ENCODE measurements around the gene F2R.
"Not testable (repeated sequence)": the region's sequence is repeated elsewhere in the genome, so short reads cannot be mapped to it uniquely, and the experiment has no call there.

Gene F2R

GRCh38 chr5:76718880-76719279 lies 3.0 kb downstream of the F2R start:
- no peak for DNase-seq (ENCODE audit: low read depth)

GRCh38 chr5:76720988-76721569 lies 5.2 kb downstream of the F2R start:
- no peak for DNase-seq (ENCODE audit: low read depth)

- DNase-seq (ENCODE audit: low read depth), result no peak
These were observed 7.3 kb downstream of the F2R start for GRCh38 chr5:76723266-76723665.

GRCh38 chr5:76723906-76724305 lies 8.0 kb downstream of the F2R start:
- DNase-seq (ENCODE audit: low read depth), result no peak

GRCh38 chr5:76724871-76725270 lies 8.9 kb downstream of the F2R start:
- DNase-seq (ENCODE audit: low read depth), result no peak

DNA sequence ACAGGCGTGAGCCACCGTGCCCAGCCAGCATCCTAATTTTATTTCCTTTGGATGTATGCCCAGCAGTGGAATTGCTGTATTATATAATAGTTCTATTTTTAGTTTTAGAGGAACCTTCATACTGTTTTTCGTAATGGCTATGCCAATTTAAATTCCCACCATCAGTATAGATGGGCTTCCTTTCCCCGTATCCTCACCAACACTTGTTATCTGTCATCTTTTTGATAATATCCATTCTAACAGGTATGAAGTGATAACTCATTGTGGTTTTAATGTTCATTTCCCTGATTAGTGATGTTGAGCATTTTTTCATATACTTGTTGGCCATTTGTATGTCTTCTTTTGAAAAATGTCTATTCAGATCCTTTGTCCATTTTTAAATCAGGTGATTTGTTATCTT lies 13.0 kb downstream of the F2R start:
- DNase-seq (ENCODE audit: low read depth), result no peak

DNA sequence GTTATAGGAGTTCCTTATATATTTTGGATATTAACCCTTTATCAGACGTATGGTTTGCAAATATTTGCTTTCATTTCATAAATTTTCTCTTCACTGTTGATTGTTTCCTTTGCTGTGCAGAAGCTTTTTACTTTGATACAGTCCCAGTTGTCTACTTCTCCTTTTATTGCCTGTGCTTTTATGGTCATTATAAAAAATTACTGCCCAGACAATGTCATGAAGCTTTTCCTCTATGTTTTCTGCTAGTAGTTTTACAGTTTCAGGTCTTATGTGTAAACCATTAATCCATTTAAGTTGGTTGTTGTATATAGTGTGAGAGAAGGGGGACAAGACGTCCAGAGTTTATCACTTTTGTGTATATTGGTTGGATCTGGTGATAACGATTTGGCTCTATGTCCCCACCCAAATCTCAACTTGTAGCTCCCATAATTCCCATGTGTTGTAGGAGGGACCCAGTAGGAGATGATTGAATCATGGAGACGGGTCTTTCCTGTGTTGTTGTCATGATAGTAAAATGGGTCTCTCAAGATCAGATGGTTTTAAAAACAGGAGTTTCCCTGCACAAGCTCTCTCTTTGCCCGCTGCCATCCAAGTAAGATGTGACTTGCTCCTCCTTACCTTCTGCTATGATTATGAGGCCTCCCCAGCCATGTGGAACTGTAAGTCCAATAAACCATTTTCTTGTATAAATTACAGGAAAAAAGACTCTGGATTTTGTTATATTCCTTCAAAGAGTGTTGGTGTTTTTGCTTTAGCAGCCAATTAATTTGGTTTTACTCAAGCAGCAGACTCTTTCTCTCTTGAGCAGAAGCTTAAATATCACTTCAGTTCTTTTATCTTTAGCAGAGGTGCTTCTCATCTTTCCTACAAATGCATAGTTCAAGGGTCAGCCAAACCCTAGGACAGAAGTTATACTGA lies 13.7 kb downstream of the F2R start:
- no peak for DNase-seq (ENCODE audit: low read depth)

DNA sequence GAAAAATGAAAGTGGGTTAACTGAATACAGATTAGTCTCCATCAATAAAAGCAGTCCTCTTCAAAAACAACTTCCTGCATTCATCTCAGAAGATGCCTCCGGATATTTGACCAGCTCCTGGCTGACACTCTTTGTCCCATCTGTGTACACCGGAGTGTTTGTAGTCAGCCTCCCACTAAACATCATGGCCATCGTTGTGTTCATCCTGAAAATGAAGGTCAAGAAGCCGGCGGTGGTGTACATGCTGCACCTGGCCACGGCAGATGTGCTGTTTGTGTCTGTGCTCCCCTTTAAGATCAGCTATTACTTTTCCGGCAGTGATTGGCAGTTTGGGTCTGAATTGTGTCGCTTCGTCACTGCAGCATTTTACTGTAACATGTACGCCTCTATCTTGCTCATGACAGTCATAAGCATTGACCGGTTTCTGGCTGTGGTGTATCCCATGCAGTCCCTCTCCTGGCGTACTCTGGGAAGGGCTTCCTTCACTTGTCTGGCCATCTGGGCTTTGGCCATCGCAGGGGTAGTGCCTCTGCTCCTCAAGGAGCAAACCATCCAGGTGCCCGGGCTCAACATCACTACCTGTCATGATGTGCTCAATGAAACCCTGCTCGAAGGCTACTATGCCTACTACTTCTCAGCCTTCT lies 16.6 kb downstream of the F2R start:
- no peak for DNase-seq (ENCODE audit: low read depth)

DNA sequence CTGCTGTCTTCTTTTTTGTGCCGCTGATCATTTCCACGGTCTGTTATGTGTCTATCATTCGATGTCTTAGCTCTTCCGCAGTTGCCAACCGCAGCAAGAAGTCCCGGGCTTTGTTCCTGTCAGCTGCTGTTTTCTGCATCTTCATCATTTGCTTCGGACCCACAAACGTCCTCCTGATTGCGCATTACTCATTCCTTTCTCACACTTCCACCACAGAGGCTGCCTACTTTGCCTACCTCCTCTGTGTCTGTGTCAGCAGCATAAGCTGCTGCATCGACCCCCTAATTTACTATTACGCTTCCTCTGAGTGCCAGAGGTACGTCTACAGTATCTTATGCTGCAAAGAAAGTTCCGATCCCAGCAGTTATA lies 17.1 kb downstream of the F2R start:
- no peak for DNase-seq (ENCODE audit: low read depth)

DNA sequence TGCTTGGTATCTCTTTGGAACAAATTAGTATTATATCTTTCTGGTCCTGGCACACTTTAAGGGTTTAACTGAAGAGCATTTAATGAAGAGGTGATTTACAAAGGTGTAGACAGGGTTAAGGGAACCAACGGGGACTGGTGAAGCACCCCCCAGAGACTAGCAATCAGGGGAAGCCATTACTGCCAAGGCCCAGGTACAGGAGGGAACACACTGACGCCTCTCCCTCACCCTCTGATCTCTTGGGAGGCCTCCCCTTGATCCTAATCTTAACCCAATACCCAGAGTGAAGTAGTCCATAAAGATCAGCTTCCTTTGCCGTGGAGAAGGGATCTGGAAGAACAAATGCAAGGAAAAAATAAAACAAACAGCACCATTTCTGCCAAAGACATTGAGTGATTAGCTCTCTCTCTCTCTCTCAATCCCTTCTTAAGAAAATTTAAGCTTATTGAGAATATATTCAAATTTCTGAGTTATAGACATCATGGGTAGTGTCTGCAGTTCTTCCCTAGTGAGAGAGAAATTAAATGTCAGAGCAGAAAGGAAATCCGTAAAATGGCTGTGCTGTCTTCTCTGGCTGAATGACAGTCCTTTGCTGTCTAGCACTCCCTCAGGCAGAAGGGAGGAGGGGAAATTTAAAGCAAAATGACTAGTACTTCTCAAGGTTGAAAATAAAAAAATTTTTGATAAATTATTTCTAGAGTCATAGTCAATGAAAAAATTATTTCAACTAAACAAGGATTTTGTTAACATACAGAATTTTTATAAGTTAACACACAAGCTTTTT lies 20.0 kb downstream of the F2R start:
- DNase-seq (ENCODE audit: low read depth), result no peak

DNA sequence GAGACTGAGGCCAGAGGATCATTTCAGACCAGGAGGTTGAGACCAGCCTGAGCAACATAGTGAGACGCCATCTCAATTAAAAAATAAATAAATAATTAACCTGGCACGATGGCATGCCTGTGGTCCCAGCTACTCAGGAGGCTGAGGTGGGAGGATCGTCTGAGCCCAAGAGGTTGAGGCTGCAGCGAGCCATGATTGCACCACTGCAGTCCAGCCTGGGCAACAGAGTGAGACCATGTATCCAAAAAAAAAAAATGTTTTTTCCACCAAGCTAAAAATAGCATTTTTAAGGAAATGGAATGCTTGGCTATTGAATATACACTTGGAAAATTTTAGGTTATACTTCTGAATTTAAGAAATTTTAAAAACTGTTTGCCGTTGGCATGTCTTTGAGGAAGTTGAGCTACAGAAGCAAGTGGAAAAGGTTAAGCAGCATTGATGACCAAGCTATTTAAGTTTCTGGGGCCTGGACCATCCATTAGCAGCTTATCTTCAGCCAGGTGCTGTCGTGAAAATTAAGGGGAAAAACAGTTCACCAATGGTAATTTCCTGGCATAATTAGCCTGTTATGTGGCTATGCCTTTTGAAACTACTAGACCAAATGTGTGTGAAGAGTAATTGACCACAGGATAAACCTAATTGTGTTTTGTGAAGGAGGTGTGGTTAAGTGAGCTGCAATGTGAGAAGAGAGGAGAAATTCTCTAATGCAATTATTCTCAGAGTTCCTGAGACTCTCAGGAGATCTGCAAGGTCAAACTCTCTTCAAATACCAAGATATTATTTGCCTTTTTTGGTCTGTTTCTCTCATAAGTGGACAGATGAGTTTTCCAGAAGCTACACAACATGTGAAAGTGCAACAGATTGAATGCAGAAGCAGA lies 21.0 kb downstream of the F2R start:
- DNase-seq (ENCODE audit: low read depth), result no peak

GRCh38 chr5:76737846-76738245 lies 21.9 kb downstream of the F2R start:
- DNase-seq (ENCODE audit: low read depth), result no peak

DNA sequence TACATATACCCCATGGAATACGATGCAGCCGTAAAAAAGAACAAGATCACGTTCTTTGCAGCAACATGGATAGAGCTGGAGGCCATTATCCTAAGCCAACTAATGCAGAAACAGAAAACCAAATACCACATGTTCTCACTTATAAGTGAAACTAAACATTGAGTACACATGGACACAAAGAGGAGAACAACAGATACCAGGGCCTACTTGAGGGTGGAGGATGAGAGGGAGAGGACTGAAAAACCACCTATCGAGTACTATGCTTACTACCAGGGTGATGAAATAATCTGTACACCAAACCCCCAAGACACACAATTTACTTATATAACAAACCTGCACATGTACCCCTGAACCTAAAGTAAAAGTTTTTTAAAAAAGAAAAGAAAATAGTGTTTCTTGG lies 25.6 kb downstream of the F2R start:
- DNase-seq (ENCODE audit: low read depth), result not testable (repeated sequence)

GRCh38 chr5:76742583-76742982 lies 26.7 kb downstream of the F2R start:
- DNase-seq (ENCODE audit: low read depth), result no peak

DNA sequence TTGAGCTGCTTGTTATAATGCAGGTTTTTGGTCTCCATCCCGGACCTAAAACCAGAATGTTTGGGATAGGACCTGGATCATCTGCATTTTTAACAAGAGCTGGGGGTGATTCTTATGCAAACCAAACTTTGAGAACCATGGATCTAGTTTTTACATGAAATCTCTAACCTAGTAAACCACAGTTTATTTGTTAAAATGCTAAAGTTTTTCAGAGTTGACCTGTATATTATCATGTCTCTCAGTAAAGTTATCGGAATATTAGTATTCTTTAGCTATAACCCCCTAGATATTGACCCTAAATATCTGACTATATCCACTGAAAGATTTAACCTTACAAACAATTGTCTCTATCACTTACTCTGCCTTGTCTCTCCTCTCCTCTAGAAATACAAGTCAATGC lies 28.7 kb downstream of the F2R start:
- no peak for DNase-seq (ENCODE audit: low read depth)

- no peak for DNase-seq (ENCODE audit: low read depth)
These were observed 29.7 kb downstream of the F2R start for GRCh38 chr5:76745670-76746069.

- no peak for DNase-seq (ENCODE audit: low read depth)
These were observed 30.8 kb downstream of the F2R start for GRCh38 chr5:76746677-76747076.

DNA sequence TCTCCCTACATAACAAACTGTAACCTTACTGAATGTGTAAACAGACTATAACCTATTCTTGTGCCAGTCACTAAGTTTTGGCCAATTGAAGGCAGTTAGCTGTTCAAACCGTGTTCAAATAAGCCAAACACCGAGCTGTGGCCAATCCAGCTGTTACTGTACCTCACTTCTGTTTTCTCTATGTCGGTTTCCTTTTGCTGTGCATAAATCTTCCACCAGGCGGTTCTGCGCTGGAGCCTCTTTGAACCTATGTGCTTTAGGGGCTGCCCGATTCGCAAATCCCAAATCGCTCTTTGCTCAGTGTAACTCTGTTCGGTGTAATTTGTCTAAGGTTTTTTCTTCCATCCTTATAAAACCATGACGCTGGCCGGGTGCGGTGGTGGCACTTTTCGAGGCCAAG lies 31.8 kb downstream of the F2R start:
- DNase-seq (ENCODE audit: low read depth), result no peak

GRCh38 chr5:76751291-76751690 lies 35.4 kb downstream of the F2R start:
- no peak for DNase-seq (ENCODE audit: low read depth)

- DNase-seq (ENCODE audit: low read depth), result no peak
These were observed 38.7 kb downstream of the F2R start for GRCh38 chr5:76754668-76755078.
